Endothelial cell of umbilical vein (primary cell): ENCODE data around the gene DNASE1L1. TPM values are rescaled to one million over a fixed set of nuclear protein-coding genes. Genes with fewer than 3 reads are reported as not detected.

Experiments used
- BruUV-seq: library from RNA; stranded (reverse); fragments of 400-500 nt; replicated peaks from 2 replicates; lab custom pipeline; 2021; lab: Mats Ljungman, UMichigan
- CTCF ChIA-PET: fragments of 300-600, 350-600 bp; sonication (Branson Sonifier 250); formaldehyde crosslinking; loops from one replicate; lab custom pipeline; 2021; ENCODE audit warnings: antibody characterized with exemption, inconsistent platforms; lab: Charles Lee
- POLR2A ChIA-PET: fragments of 300-600, 350-600 bp; sonication (Branson Sonifier 250); formaldehyde crosslinking; loops from one replicate; lab custom pipeline; 2021; ENCODE audit warnings: antibody characterized with exemption, inconsistent platforms; lab: Charles Lee
- DNase-seq: peaks from one replicate; pipeline ENCODE4 v3.0.0-alpha.2; 2011; ENCODE audit warnings: low read depth, low spot score
- FAIRE-seq: peaks from 2 replicates; lab custom pipeline; 2011; peaks lifted over from hg19 to GRCh38; lab: Jason Lieb, UNC
- H2AFZ ChIP-seq: 2 replicates; pipeline ENCODE4 v1.6.0; 2012; ENCODE audit warnings: low read depth, low read length, control low read depth, inconsistent platforms
- H3K27ac ChIP-seq: 2 replicates; pipeline ENCODE4 v1.5.1; 2011; ENCODE audit warnings: low read depth, mild to moderate bottlenecking, control low read depth, low read length, moderate library complexity; ENCODE audit not compliant: insufficient read depth
- H3K27me3 ChIP-seq, 2 experiments: 2 replicates each; pipeline versions ENCODE4 v1.6.0 to v1.6.1; 2011; ENCODE audit warnings: low read length in 2 of 2, mixed read lengths in 1 of 2; ENCODE audit not compliant: control insufficient read depth in 2 of 2, insufficient read depth in 2 of 2
- H3K36me3 ChIP-seq, 2 experiments: 2 replicates in 1 of 2; 3 replicates in 1 of 2; pipeline ENCODE4 v1.5.1; 2011; ENCODE audit warnings: low read length in 2 of 2, mild to moderate bottlenecking in 1 of 2, moderate library complexity in 1 of 2; ENCODE audit not compliant: control insufficient read depth in 2 of 2, insufficient read depth in 2 of 2; ENCODE audit errors: extremely low read depth in 1 of 2
- H3K4me1 ChIP-seq: 3 replicates; pipeline ENCODE4 v1.5.1; 2011; ENCODE audit warnings: mild to moderate bottlenecking, low read length; ENCODE audit not compliant: control insufficient read depth, insufficient read depth; ENCODE audit errors: extremely low read depth
- H3K4me2 ChIP-seq: 2 replicates; pipeline ENCODE4 v1.6.1; 2011; ENCODE audit warnings: low read length, control low read depth, mixed read lengths; ENCODE audit not compliant: insufficient read depth
- H3K4me3 ChIP-seq, 3 experiments: fragments of 200-600 bp in 1 of 3; sonication (generic), shearing (Covaris generic) in 1 of 3; replicated peaks in 1 of 3; 2 replicates each; pipeline ENCODE4 v1.5.1; 2011 to 2016; ENCODE audit warnings: control low read depth in 3 of 3, low read length in 3 of 3, mild to moderate bottlenecking in 2 of 3, inconsistent platforms in 1 of 3, low read depth in 1 of 3, moderate library complexity in 1 of 3; ENCODE audit not compliant: insufficient read depth in 1 of 3
- H3K79me2 ChIP-seq: 2 replicates; pipeline ENCODE4 v1.6.0; 2012; ENCODE audit warnings: low read length, inconsistent platforms; ENCODE audit not compliant: control insufficient read depth, insufficient read depth
- H3K9ac ChIP-seq: replicated peaks from 2 replicates; pipeline ENCODE3; 2011; ENCODE audit warnings: low read length, control low read depth; ENCODE audit not compliant: insufficient read depth; ENCODE audit errors: extremely low read depth
- H3K9me1 ChIP-seq: replicated peaks from 3 replicates; pipeline ENCODE4 v1.6.0; 2011; ENCODE audit warnings: mild to moderate bottlenecking, low read length; ENCODE audit not compliant: control insufficient read depth, insufficient read depth; ENCODE audit errors: extremely low read depth
- H3K9me3 ChIP-seq: replicated peaks from 2 replicates; pipeline ENCODE4 v1.5.1; 2012; ENCODE audit warnings: low read length, inconsistent platforms; ENCODE audit not compliant: control insufficient read depth, insufficient read depth
- H4K20me1 ChIP-seq: replicated peaks from 2 replicates; pipeline ENCODE3; 2011; ENCODE audit warnings: mild to moderate bottlenecking, low read length; ENCODE audit not compliant: control insufficient read depth, insufficient read depth; ENCODE audit errors: extremely low read depth
- EZH2 ChIP-seq: IDR thresholded peaks from 2 replicates; pipeline ENCODE4 v1.6.1; 2012; ENCODE audit warnings: borderline replicate concordance, low read depth, mild to moderate bottlenecking, moderate library complexity, low read length, inconsistent platforms; ENCODE audit not compliant: severe bottlenecking
- FOS ChIP-seq: IDR thresholded peaks from 2 replicates; pipeline ENCODE4 v1.6.1; 2011; ENCODE audit warnings: mild to moderate bottlenecking, low read length, moderate library complexity, borderline replicate concordance; ENCODE audit not compliant: insufficient read depth
- GATA2 ChIP-seq: IDR thresholded peaks from 2 replicates; pipeline ENCODE4 v1.7.0; 2011; ENCODE audit warnings: low read depth, mild to moderate bottlenecking, moderate library complexity, mixed read lengths, low read length; ENCODE audit not compliant: insufficient read length, insufficient read depth
- JUN ChIP-seq: IDR thresholded peaks from 2 replicates; pipeline ENCODE4 v1.6.1; 2011; ENCODE audit warnings: borderline replicate concordance, low read depth; ENCODE audit not compliant: insufficient read length, insufficient read depth
- MYC ChIP-seq: IDR thresholded peaks from one replicate; pipeline ENCODE4 v1.6.1; 2011; ENCODE audit warnings: mild to moderate bottlenecking, low read depth, low read length
- POLR2A ChIP-seq: IDR thresholded peaks from 2 replicates; pipeline ENCODE4 v1.6.1; 2012; ENCODE audit warnings: low read depth, mild to moderate bottlenecking, control low read depth, low read length
- POLR2AphosphoS5 ChIP-seq: IDR thresholded peaks from 2 replicates; pipeline ENCODE4 v1.6.1; 2012; ENCODE audit warnings: low read depth, mild to moderate bottlenecking, control low read depth, low read length, moderate library complexity; ENCODE audit not compliant: insufficient read depth
- dilution Hi-C: fragments of 300-500 bp; cut with MboI; formaldehyde crosslinking; loops from one replicate; pipeline ENCODE4 v1.15.0; 2019; ENCODE audit warnings: low sequenced_read_pairs; ENCODE audit not compliant: extremely low pct_ligation_motif_present
- intact Hi-C: fragments of 100-400 bp; cut with micrococcal nuclease; formaldehyde crosslinking; loops from one replicate; pipeline ENCODE4 v1.10.0; 2022
- polyA plus RNA-seq, 4 experiments: library from polyadenylated mRNA; depleted of rRNA in 3 of 4; stranded (reverse) in 3 of 4; unstranded in 1 of 4; fragments of >200 nt; gene quantifications; 2 replicates each; pipeline versions ENCODE4 v1.2.1 to v1.2.3, GENCODE V29; 2011 to 2012; ENCODE audit warnings: missing spikeins in 1 of 4
- total RNA-seq: library from RNA; stranded (reverse); gene quantifications from 2 replicates; pipeline ENCODE4 v1.2.3, GENCODE V29; 2021
- TF ChIP-seq, protein P1 (sequence below): IDR thresholded peaks from 2 replicates; pipeline ENCODE4 v1.6.1; 2011; ENCODE audit not compliant: insufficient read depth, insufficient read length
- TF ChIP-seq, protein P2 (sequence below), 2 donors: IDR thresholded peaks; 1 replicate in 1 of 2; 2 replicates in 1 of 2; pipeline ENCODE4 v1.5.1; 2011; ENCODE audit warnings: low read length in 2 of 2, mild to moderate bottlenecking in 2 of 2, moderate library complexity in 2 of 2, control low read depth in 1 of 2, inconsistent platforms in 1 of 2, low read depth in 1 of 2; ENCODE audit not compliant: insufficient read depth in 1 of 2; ENCODE audit errors: extremely low read depth in 1 of 2

The DNASE1L1 gene
- total and polyA plus RNA-seq, 2 donors (not counting 3 experiments of a cell fraction or from before 2014, with no cell fraction given), result 61.5 to 84.9 TPM

DNA sequence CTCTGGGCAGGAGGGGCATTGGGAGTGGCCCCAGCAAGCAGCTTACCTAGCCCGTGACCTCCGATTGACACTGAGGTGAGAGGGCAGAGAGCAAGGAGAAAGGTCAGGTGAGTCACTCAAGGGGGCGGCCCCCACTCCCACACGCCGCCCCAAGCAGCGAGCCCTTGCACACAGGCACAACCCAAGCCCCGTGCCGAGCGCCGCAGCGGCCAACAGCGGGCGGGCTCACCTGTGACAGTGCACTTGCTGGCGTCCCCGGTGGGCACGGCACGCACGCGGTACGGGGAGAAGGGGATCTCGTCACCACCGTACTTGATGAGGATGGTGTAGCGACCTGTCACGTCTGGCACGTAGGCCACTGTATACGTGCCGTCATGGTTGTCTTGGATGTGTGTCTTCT lies 51.8 kb downstream of the DNASE1L1 start:
- Histone ChIP-seq H3K9me3 (no peaks in the 10 kb centered on the region), H3K27ac (no peak overlapping the region), H2AFZ (no peak overlapping the region), H3K4me1 (no peaks in the 10 kb centered on the region), H3K4me2 (no peak overlapping the region), H3K36me3 (peaks cover 16 to 97% of the 10 kb centered on the region in 2 experiments), H3K79me2 (peaks cover 52% of the 10 kb centered on the region), H3K9me1 (no peaks in the 10 kb centered on the region), H3K27me3 (no peaks in the 10 kb centered on the region), H3K9ac (no peak overlapping the region), H3K4me3 (no peak overlapping the region), H4K20me1 (no peaks in the 10 kb centered on the region)
- intact Hi-C loops (no loop called here), dilution Hi-C loops (no loop called here)
- TF ChIP-seq GATA2, result no peak
- TF ChIP-seq EZH2, result no peak
- TF ChIP-seq FOS, result no peak
- TF ChIP-seq POLR2A, result no peak
- TF ChIP-seq, protein P1, sequence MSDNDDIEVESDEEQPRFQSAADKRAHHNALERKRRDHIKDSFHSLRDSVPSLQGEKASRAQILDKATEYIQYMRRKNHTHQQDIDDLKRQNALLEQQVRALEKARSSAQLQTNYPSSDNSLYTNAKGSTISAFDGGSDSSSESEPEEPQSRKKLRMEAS, result no peak
- no peak for TF ChIP-seq MYC
- TF ChIP-seq, protein P2, sequence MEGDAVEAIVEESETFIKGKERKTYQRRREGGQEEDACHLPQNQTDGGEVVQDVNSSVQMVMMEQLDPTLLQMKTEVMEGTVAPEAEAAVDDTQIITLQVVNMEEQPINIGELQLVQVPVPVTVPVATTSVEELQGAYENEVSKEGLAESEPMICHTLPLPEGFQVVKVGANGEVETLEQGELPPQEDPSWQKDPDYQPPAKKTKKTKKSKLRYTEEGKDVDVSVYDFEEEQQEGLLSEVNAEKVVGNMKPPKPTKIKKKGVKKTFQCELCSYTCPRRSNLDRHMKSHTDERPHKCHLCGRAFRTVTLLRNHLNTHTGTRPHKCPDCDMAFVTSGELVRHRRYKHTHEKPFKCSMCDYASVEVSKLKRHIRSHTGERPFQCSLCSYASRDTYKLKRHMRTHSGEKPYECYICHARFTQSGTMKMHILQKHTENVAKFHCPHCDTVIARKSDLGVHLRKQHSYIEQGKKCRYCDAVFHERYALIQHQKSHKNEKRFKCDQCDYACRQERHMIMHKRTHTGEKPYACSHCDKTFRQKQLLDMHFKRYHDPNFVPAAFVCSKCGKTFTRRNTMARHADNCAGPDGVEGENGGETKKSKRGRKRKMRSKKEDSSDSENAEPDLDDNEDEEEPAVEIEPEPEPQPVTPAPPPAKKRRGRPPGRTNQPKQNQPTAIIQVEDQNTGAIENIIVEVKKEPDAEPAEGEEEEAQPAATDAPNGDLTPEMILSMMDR (IDR thresholded peaks at IDR 0.05; ENCODE audit: extremely low read depth in 1 of 2, insufficient read depth in 1 of 2, low read depth in 1 of 2, low read length in 2 of 2), result no peak
- no peak for TF ChIP-seq POLR2AphosphoS5
- no peak for TF ChIP-seq JUN
- ChIA-PET CTCF (no interaction called here), POLR2A (no interaction called here)
- BruUV-seq, result no TSS peak
- no peak for FAIRE-seq
- no peak for DNase-seq
